ENCODE results near the gene LIMA1.

DNA sequence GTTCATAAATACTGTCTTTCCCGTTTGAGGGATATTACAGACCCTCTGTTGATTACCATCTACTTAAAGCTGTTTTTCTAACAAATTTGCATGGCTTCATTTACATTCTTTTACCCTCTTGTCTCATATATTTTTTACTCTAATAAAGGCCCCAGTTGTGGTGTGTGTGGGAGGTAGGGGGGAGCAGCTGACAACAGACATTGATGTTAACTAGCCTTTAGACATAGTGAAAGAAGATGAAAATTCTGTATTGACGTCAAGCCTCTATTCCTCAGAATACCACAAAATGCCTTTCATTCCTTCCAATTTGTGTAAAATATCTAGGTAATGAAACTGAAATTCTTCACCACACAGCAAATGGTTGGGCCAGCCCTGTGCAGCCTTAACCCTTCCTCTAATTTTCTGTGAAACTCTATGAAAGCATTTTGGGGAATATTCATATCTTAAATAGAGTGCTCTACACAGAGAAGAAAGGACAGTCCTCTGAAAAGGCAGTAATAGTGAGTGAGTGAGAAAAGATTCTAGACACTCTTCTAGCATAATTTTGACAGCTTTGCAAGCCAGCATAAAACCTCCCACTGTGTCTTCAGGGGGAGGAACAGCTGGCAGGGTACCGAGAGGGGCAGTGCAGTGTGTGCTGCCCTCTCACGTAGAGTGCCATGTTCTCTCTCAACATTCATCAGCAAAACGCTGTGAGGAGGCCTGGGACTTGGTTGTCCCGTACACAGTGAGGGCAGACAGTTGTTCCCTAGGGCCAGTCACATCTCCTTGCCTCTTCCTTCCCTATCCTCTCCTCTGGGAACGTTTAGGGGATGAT, 96.0 kb downstream of the LIMA1 start:
- TF ChIP-seq POLR2A (IDR thresholded peaks at IDR 0.05), result no peak
- no peak for TF ChIP-seq CTCF (IDR thresholded peaks at IDR 0.05)
